PC-9 (cell line): Measurements from ENCODE around the gene MORC2.

Experiments used
- CTCF ChIP-seq: fragments of 200-600 bp; sonication (generic); conservative IDR thresholded peaks from 2 replicates; pipeline ENCODE4 v1.6.1; 2017; ENCODE audit warnings: mixed run types, antibody characterized with exemption, mild to moderate bottlenecking, moderate library complexity
- EZH2 ChIP-seq: fragments of 200-600 bp; sonication (generic); IDR thresholded peaks from 2 replicates; pipeline ENCODE4 v1.8.0; 2017; ENCODE audit warnings: antibody characterized with exemption, low read depth

GRCh38 chr22:30891443-30891755 lies 77.2 kb downstream of the MORC2 start:
- TF ChIP-seq CTCF: no peak
- TF ChIP-seq EZH2: no peak
